ENCODE data around the gene TNPO3.
"Not testable (repeated sequence)": the region's sequence is repeated elsewhere in the genome, so short reads cannot be mapped to it uniquely, and the experiment has no call there.

TNPO3 gene

GRCh38 chr7:129069021-129069420 lies 14.1 kb upstream of the TNPO3 start:
- DNase-seq: peak in 2 of 4 experiments; percentile 10 to 29

- no peak for DNase-seq
Measured at GRCh38 chr7:129067943-129068548, 13.1 kb upstream of the TNPO3 start.

GRCh38 chr7:129067132-129067561 lies 12.2 kb upstream of the TNPO3 start:
- DNase-seq: not testable (repeated sequence)

GRCh38 chr7:129066290-129067131 lies 11.6 kb upstream of the TNPO3 start:
- DNase-seq: peak in 3 of 4 experiments; percentile 30 to 59 (median 55)

- peak in 2 of 4 experiments; percentile 20 to 33 for DNase-seq
Measured at GRCh38 chr7:129055861-129056464, 1.1 kb upstream of the TNPO3 start.

GRCh38 chr7:129055294-129055816 lies 444 bp upstream of the TNPO3 start:
- no peak for DNase-seq

GRCh38 chr7:129053938-129054437 lies 923 bp downstream of the TNPO3 start:
- DNase-seq: peak in 3 of 4 experiments; percentile 40 to 57 (median 54)

- no peak for DNase-seq
Measured at GRCh38 chr7:129052441-129052840, 2.5 kb downstream of the TNPO3 start.

GRCh38 chr7:129051459-129051858 lies 3.5 kb downstream of the TNPO3 start:
- not testable (repeated sequence) for DNase-seq

- DNase-seq: no peak
Measured at GRCh38 chr7:129047761-129048160, 7.2 kb downstream of the TNPO3 start.

- no peak for DNase-seq
Measured at GRCh38 chr7:129045682-129046081, 9.2 kb downstream of the TNPO3 start.

GRCh38 chr7:129043012-129043411 lies 11.9 kb downstream of the TNPO3 start:
- DNase-seq: no peak

GRCh38 chr7:129041142-129042085 lies 13.5 kb downstream of the TNPO3 start:
- no peak for DNase-seq

- DNase-seq: not testable (repeated sequence)
Measured at GRCh38 chr7:129038468-129038867, 16.4 kb downstream of the TNPO3 start.

GRCh38 chr7:129037585-129037984 lies 17.3 kb downstream of the TNPO3 start:
- DNase-seq: no peak

- DNase-seq: no peak
Measured at GRCh38 chr7:129032017-129032416, 22.9 kb downstream of the TNPO3 start.

- no peak for DNase-seq
Measured at GRCh38 chr7:129030440-129030839, 24.5 kb downstream of the TNPO3 start.

- DNase-seq: no peak
Measured at GRCh38 chr7:129024125-129024524, 30.8 kb downstream of the TNPO3 start.

- no peak for DNase-seq
Measured at GRCh38 chr7:129021656-129022055, 33.3 kb downstream of the TNPO3 start.

- no peak for DNase-seq
Measured at GRCh38 chr7:129017933-129018538, 36.9 kb downstream of the TNPO3 start.

GRCh38 chr7:129017264-129017663 lies 37.6 kb downstream of the TNPO3 start:
- no peak for DNase-seq

Data from suppressor macrophage (primary cell).